Gastroesophageal sphincter (tissue), 4 donors: ENCODE measurements around the gene MRPS11. TPM values are rescaled to one million over a fixed set of nuclear protein-coding genes. Genes with fewer than 3 reads are reported as not detected.
"Not testable (repeated sequence)": the region's sequence is repeated elsewhere in the genome, so short reads cannot be mapped to it uniquely, and the experiment has no call there.

Experiments
- ATAC-seq: fragments of 150-250 bp; one replicate; pipeline ENCODE4 v1.9.1; 2016; ENCODE audit warnings: mild to moderate bottlenecking, moderate library complexity
- H3K27ac ChIP-seq, 4 donors: fragments of 200-600 bp; sonication (generic) in 3 of 4; 1 replicate in 3 of 4; 2 replicates in 1 of 4; pipeline ENCODE4 v1.5.1; 2016 to 2019
- H3K27me3 ChIP-seq: fragments of 200-600 bp; sonication (generic); one replicate; pipeline ENCODE4 v1.5.1; 2019
- H3K36me3 ChIP-seq, 2 donors: fragments of 200-600 bp; sonication (generic); one replicate each; pipeline ENCODE4 v1.5.1; 2019; ENCODE audit warnings: control low read depth in 1 of 2
- H3K4me1 ChIP-seq, 3 donors: fragments of 200-600 bp; sonication (generic); 1 replicate in 2 of 3; 2 replicates in 1 of 3; pipeline ENCODE4 v1.5.1; 2016 to 2019; ENCODE audit warnings: control low read depth in 2 of 3
- H3K4me3 ChIP-seq, 2 donors: fragments of 200-600 bp; sonication (generic); one replicate each; pipeline ENCODE4 v1.5.1; 2019; ENCODE audit warnings: mild to moderate bottlenecking in 1 of 2, moderate library complexity in 1 of 2
- H3K9me3 ChIP-seq, 3 donors: fragments of 200-600 bp; sonication (generic); one replicate each; pipeline ENCODE4 v1.5.1; 2017 to 2019; ENCODE audit warnings: control low read depth in 2 of 3
- CTCF ChIP-seq, 4 experiments: fragments of 200-600 bp in 2 of 4; fragments of 450-650 bp in 2 of 4; sonication (generic) in 1 of 4; IDR thresholded peaks; one replicate each; pipeline ENCODE4 v1.5.1; 2017 to 2019; ENCODE audit warnings: antibody characterized with exemption in 4 of 4, mild to moderate bottlenecking in 2 of 4, moderate library complexity in 2 of 4
- EP300 ChIP-seq: sonication (generic); formaldehyde crosslinking; IDR thresholded peaks from one replicate; pipeline ENCODE4 v1.6.1; 2017; ENCODE audit warnings: antibody characterized with exemption, mild to moderate bottlenecking
- POLR2A ChIP-seq, 2 donors: fragments of 450-650 bp; IDR thresholded peaks; one replicate each; pipeline ENCODE4 v1.6.1; 2017; ENCODE audit warnings: antibody characterized with exemption in 2 of 2, mild to moderate bottlenecking in 2 of 2, moderate library complexity in 1 of 2
- POLR2AphosphoS5 ChIP-seq: sonication (generic); formaldehyde crosslinking; IDR thresholded peaks from one replicate; pipeline ENCODE4 v1.6.1; 2017; ENCODE audit warnings: antibody characterized with exemption
- WGBS, 2 donors: methylation state at CpG; one replicate each; pipeline ENCODE4 v1.1.5; 2018; ENCODE audit warnings: low coverage in 1 of 2; 5-methylcytosine and 5-hydroxymethylcytosine counted together
- total RNA-seq, 4 donors: library from RNA; depleted of rRNA; stranded (reverse); fragments of >200 nt; gene quantifications; one replicate each; pipeline ENCODE4 v1.1.0, GENCODE V29; 2016

MRPS11 gene
- total RNA-seq, 4 donors from 2014 or later, result 19.5 to 27.5 (median 25.7) TPM

- 88 to 90% methylated on average over 1 to 3 of the region's 3 CpGs for WGBS, 2 donors
- H3K9me3 ChIP-seq, result no peaks in the 10 kb centered on the region
- H3K27me3 ChIP-seq, result no peaks in the 10 kb centered on the region
- no peaks in the 10 kb centered on the region for H3K4me1 ChIP-seq
- no peak for ATAC-seq
- no peak overlapping the region for H3K27ac ChIP-seq
- no peak for TF ChIP-seq EP300
- no peak for TF ChIP-seq POLR2AphosphoS5
- TF ChIP-seq CTCF (IDR thresholded peaks at IDR 0.05), result no peak
- TF ChIP-seq POLR2A (IDR thresholded peaks at IDR 0.05), result no peak
- H3K4me3 ChIP-seq, result no peak overlapping the region
- H3K36me3 ChIP-seq, result peaks cover 0 to 88% of the 10 kb centered on the region in 2 donors
These were observed 44.6 kb downstream of the MRPS11 start for GRCh38 chr15:88512078-88512477.

DNA sequence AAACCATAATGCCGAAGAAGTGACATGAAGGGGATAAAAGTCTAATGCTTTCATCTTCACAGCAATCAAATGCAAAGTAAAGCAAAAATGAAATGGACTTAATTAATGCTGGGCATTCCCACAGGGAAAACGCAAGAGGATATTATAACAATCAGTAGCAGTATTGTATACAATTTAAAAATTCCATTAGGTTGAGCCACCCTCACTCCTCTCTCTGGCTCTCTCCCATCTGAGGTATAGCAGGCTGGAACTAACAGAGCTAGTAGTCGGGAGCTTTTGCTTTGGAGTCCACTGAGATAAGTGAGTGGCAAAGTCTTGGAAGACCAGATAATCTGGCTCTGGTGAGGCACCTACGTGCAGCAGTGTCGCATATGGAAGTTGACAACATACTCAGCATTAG is 45.1 kb downstream of the MRPS11 start:
- 73 to 90% methylated on average over 2 to 3 of the region's 5 CpGs for WGBS, 2 donors
- H3K4me3 ChIP-seq, result no peak overlapping the region
- ATAC-seq, result no peak
- H3K36me3 ChIP-seq, result peaks cover 0 to 82% of the 10 kb centered on the region in 2 donors
- no peaks in the 10 kb centered on the region for H3K27me3 ChIP-seq
- H3K9me3 ChIP-seq, result no peaks in the 10 kb centered on the region
- H3K4me1 ChIP-seq, result no peaks in the 10 kb centered on the region
- TF ChIP-seq CTCF (IDR thresholded peaks at IDR 0.05) (no peak), EP300 (no peak), POLR2AphosphoS5 (no peak), POLR2A (IDR thresholded peaks at IDR 0.05) (no peak)
- no peak overlapping the region for H3K27ac ChIP-seq

- no peaks in the 10 kb centered on the region for H3K27me3 ChIP-seq
- H3K27ac ChIP-seq, result no peak overlapping the region
- no peaks in the 10 kb centered on the region for H3K9me3 ChIP-seq
- no peak for ATAC-seq
- WGBS, 2 donors, result 79 to 90% methylated on average over 5 of the region's 5 CpGs
- H3K36me3 ChIP-seq, result peaks cover 0 to 76% of the 10 kb centered on the region in 2 donors
- TF ChIP-seq EP300 (no peak), CTCF (IDR thresholded peaks at IDR 0.05) (no peak), POLR2A (IDR thresholded peaks at IDR 0.05) (no peak), POLR2AphosphoS5 (no peak)
- no peaks in the 10 kb centered on the region for H3K4me1 ChIP-seq
- no peak overlapping the region for H3K4me3 ChIP-seq
These were observed 45.7 kb downstream of the MRPS11 start for GRCh38 chr15:88513195-88513594.

DNA sequence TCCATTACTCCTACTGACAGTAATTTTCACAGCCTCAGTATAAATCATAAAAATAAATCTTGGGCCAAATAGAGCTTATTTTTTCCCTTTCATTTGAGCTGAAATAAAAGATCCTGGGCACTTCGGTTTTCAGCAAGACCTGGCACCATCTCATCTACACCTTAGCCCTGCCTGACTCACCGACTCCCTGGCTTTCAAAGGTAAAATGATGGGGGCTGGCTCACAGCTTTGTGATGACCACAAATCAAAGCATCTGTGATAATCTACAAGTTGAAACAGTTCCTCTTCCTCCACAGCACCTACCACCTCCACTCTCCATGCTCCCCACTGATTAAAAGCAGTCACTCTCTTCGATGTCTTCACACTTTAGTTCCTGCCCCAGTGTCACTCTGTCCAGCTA is 51.4 kb downstream of the MRPS11 start:
- 80 to 86% methylated on average over 2 to 3 of the region's 3 CpGs for WGBS, 2 donors
- H3K4me3 ChIP-seq, result no peak overlapping the region
- no peak for TF ChIP-seq EP300
- TF ChIP-seq POLR2A (IDR thresholded peaks at IDR 0.05), result no peak
- no peak for TF ChIP-seq CTCF (IDR thresholded peaks at IDR 0.05)
- no peak for TF ChIP-seq POLR2AphosphoS5
- H3K27ac ChIP-seq, result no peak overlapping the region
- no peaks in the 10 kb centered on the region for H3K4me1 ChIP-seq
- H3K27me3 ChIP-seq, result no peaks in the 10 kb centered on the region
- peaks cover 0 to 44% of the 10 kb centered on the region in 2 donors for H3K36me3 ChIP-seq
- H3K9me3 ChIP-seq, result no peaks in the 10 kb centered on the region
- ATAC-seq, result no peak

DNA sequence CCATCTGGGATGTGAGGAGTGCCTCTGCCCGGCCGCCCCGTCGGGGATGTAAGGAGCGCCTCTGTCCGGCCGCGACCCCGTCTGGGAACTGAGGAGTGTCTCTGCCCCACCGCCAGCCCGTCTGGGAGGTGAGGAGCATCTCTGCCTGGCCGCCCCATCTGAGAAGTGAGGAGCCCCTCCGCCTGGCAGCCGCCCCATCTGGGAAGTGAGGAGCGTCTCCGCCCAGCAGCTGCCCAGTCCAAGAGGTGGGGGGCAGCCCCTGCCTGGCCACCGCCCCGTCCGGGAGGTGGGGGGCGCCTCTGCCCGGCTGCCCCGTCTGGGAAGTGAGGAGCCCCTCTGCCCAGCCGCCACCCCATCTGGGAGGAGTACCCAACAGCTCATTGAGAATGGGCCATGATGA is 56.6 kb downstream of the MRPS11 start:
- H3K27ac ChIP-seq, ATAC-seq, H3K9me3 ChIP-seq, H3K4me1 ChIP-seq, H3K27me3 ChIP-seq, H3K4me3 ChIP-seq: not testable (repeated sequence)
- peaks cover 7 to 61% of the 10 kb centered on the region in 2 donors for H3K36me3 ChIP-seq
- WGBS, 2 donors, result 90% methylated on average over 2 of the region's 23 CpGs; no CpG with 5 or more reads in 1 of the 2 donors

DNA sequence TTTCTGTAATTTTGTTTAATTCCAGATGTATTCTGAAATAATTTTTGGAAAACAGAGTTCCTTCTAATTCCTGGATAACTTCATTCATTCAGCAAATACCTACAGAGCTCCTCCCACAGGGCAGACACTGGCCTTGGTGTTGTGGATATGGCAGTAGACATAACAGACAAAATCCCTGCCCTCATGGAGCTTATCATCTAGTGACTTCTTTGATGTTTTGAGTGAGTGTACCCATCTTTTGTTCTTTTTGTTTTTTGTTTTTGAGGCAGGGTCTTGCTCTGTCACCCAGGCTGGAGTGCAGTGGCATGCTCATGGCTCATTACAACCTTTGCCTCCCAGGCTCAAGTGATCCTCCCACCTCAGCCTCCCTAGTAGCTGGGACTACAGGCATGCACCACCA is 57.9 kb downstream of the MRPS11 start:
- no peak for TF ChIP-seq EP300
- no peaks in the 10 kb centered on the region for H3K4me1 ChIP-seq
- no peaks in the 10 kb centered on the region for H3K27me3 ChIP-seq
- H3K9me3 ChIP-seq, result no peaks in the 10 kb centered on the region
- H3K36me3 ChIP-seq, result peaks cover 7 to 72% of the 10 kb centered on the region in 2 donors
- no peak overlapping the region for H3K4me3 ChIP-seq
- no peak for ATAC-seq
- no peak overlapping the region for H3K27ac ChIP-seq
